GM06990 (cell line): Measurements from ENCODE around the gene VEGFA.

ENCODE experiments used
- DNase-seq: peaks from one replicate; pipeline ENCODE4 v3.0.0-alpha.2; 2011; ENCODE audit not compliant: insufficient read length; ENCODE audit errors: extremely low read depth
- H3K27me3 ChIP-seq: replicated peaks from 2 replicates; pipeline ENCODE4 v1.6.0; 2011; ENCODE audit warnings: low read length; ENCODE audit not compliant: control insufficient read depth, insufficient read depth
- H3K36me3 ChIP-seq: 2 replicates; pipeline ENCODE4 v1.5.1; 2011; ENCODE audit warnings: low read length; ENCODE audit not compliant: control insufficient read depth, insufficient read depth
- H3K4me3 ChIP-seq: replicated peaks from 2 replicates; pipeline ENCODE4 v1.5.1; 2011; ENCODE audit warnings: low read depth, mild to moderate bottlenecking, control low read depth, low read length
- TF ChIP-seq, protein P1 (sequence below): IDR thresholded peaks from 2 replicates; pipeline ENCODE4 v1.5.1; 2011; ENCODE audit warnings: low read length, control low read depth, mild to moderate bottlenecking, inconsistent platforms; ENCODE audit not compliant: insufficient read depth, poor library complexity, severe bottlenecking

Gene VEGFA

DNA sequence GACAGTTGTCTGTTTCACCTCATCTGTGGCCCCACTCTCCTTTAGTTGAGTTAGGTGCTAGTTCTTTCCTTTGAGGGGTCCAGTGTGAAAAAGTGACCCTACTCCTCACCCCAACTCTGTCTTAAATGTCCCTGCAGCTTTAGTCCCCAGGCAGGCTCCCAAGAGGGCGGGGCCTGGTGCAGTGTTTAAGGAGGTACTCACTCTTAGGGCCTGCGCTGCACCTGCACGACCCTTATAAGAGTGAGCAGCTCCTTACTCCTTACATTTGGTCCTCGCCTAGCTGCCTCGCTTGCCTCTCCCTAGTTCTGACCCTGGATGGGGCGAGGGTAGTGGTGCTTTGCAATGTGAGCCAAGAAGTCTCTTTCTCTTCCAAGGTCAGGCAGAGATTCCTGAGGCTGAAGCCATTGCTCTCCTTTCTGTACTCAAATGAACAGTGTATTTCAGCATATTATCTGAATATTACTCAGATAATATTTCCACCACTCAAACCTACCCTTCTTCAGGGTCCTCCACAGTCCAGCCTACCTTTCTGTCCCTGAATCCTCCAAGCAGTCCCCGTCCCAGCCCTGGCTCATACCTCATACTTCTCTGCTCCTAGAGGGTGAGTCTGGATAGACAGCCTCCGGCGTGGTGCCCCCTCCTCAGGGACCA lies 11.9 kb upstream of the VEGFA start:
- Histone ChIP-seq H3K36me3 (no peaks in the 10 kb centered on the region), H3K4me3 (no peak overlapping the region), H3K27me3 (no peaks in the 10 kb centered on the region)
- no peak for DNase-seq
- TF ChIP-seq, protein P1, sequence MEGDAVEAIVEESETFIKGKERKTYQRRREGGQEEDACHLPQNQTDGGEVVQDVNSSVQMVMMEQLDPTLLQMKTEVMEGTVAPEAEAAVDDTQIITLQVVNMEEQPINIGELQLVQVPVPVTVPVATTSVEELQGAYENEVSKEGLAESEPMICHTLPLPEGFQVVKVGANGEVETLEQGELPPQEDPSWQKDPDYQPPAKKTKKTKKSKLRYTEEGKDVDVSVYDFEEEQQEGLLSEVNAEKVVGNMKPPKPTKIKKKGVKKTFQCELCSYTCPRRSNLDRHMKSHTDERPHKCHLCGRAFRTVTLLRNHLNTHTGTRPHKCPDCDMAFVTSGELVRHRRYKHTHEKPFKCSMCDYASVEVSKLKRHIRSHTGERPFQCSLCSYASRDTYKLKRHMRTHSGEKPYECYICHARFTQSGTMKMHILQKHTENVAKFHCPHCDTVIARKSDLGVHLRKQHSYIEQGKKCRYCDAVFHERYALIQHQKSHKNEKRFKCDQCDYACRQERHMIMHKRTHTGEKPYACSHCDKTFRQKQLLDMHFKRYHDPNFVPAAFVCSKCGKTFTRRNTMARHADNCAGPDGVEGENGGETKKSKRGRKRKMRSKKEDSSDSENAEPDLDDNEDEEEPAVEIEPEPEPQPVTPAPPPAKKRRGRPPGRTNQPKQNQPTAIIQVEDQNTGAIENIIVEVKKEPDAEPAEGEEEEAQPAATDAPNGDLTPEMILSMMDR, result no peak

DNA sequence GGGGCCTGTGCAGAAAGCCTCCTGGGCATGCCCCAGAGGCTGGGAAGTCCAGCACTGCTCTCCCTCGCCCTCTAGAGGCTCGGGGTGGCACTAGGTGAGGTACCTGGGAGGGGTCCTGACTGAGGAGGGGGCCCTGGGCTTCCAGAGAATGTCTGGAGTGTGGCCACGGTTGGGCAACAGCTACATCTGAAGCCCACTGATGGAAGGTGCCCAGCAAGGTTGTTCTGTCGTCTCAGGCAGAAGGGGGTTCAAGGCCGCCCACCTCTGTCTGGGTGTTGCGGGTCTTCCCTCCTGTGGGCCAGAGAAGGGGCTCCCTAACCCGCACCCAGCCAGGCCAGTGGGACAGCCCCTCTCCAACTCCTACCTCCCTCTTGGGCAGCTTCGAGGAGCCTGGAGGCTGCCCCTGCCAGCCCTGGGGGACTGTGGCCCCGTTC lies 11.4 kb upstream of the VEGFA start:
- H3K4me3 ChIP-seq, result no peak overlapping the region
- TF ChIP-seq, protein P1, result peak; percentile 86
- no peaks in the 10 kb centered on the region for H3K27me3 ChIP-seq
- no peaks in the 10 kb centered on the region for H3K36me3 ChIP-seq
- DNase-seq, result no peak

DNA sequence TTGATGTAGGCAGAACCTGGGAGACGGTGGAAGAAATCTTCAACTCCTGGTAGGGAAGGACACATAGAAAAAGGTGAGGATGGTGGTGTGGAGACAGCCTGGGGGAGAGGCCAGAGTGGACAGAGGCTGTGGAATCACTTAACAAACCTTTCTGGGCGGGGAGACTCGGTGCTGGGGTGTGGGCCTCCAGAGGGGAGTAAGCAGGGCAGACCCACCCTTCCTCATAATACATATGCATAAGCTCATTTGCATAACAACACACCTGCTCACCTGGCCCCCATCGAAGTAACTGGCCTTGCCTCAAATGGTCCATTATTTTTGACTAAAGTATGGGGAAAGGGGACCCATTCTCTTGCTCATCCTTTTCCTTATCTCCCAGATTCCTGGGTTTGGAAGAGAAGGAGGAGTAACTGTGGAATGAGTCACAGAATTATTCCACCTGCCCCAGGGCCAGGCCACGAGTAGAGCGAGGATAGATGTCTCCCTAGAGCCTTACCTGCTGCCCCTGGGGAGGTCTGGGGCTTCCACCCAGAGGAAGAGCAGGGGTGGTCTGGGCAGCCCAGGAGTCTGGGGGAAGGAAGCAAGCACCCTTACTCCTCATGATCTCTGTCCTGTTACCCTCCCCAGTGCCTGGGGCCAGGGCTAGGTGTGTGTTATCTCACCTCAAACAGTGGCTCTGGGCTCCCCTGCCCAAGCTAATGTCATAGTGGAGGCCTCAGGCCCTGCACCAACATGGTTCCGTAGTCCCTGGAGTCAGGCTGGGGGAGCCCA lies 10.7 kb upstream of the VEGFA start:
- TF ChIP-seq, protein P1, result no peak
- Histone ChIP-seq H3K36me3 (no peaks in the 10 kb centered on the region), H3K4me3 (no peak overlapping the region), H3K27me3 (no peaks in the 10 kb centered on the region)
- DNase-seq, result no peak

DNA sequence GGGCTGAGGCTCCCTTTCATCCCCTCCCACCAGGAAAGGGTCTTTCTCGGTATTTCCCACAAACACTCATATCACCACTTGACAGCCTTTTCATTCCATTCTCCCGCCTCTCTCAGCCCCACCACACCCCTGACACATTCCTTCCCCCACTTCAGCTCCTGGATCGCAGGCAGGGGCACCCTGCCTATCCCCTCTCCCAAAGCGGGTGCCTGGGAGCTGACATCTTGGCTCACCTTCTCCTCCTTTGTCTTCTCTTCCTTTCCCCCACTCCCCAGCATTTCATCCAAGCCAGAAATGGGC lies 10.2 kb upstream of the VEGFA start:
- Histone ChIP-seq H3K4me3 (no peak overlapping the region), H3K27me3 (no peaks in the 10 kb centered on the region), H3K36me3 (no peaks in the 10 kb centered on the region)
- no peak for DNase-seq
- TF ChIP-seq, protein P1, result no peak

DNA sequence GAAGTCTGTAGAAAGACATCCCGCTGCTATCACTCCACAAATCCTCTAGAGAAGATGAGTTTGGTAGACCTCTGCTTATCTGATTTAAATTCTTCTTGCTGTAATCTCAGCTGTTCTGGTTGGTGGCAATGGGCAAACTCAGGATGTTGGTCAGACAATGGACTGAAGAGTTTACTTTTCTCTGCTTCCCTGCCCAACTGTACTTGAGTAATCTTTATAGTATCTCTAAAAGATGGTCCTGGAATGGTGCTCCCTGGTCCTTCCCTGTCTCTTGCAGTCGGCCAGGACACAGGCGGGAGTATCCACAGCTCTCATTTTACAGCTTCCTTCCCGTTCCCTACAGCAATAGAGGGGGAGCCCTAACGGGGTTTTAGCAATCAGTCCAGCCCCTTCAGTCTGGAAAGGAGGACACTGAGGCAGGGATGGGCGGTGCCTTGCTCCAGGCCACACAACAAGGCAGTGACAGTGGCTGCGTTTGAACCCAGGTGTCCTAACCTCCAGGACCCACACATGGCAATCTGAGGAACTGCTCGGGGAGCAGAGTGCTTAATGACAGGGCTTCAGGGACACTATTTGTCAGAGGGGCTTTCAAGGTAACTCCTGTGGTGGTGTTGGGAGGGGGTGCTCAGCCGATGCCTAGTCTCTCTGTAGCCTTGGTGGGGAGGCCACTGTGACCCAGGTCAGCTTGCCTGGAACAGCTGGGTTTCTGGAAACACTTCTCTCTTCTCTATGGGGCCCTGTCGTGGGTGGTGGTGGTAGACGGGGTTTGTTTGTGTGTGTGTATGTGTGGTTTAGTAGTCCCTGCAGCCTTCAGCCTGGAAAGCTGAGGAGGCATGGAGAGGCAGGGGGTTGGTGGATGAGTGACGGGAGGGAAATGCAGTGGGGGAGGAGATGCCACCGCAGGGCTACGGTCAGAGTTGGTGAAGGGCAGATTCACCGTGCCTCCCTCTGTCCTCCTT lies 9.5 kb upstream of the VEGFA start:
- TF ChIP-seq, protein P1, result no peak
- DNase-seq, result no peak
- Histone ChIP-seq H3K36me3 (no peaks in the 10 kb centered on the region), H3K4me3 (no peak overlapping the region), H3K27me3 (no peaks in the 10 kb centered on the region)
